ENCODE data around the gene PORCN.
"Not testable (repeated sequence)": the region's sequence is repeated elsewhere in the genome, so short reads cannot be mapped to it uniquely, and the experiment has no call there.

PORCN gene

DNA sequence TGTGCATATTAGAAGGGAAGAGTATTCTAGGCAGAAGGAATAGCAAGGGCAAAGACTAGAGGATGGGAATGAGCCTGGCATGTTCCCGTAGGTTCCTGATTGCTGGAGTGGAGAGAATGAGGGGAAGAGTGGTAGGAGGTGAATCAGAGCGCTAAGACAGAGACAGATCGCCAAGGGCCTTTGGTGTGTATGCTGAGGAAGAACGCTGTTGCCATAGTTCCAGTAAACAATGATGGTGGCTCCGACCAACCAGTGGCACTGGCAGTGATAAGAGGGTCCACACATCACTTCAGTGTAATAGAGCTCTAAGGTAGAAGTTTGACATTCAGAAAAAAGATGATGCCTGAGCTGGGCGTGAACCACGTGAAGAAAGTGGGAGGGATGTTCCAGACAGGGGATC is 31.7 kb downstream of the PORCN start:
- no peak overlapping the region for H4K8ac ChIP-seq (ENCODE audit: low read depth, low read length)
- no peak overlapping the region for H2AFZ ChIP-seq (ENCODE audit: low read length)
- no peak overlapping the region for H2BK12ac ChIP-seq (ENCODE audit: low read length)
- H3K27ac ChIP-seq (replicated peaks; ENCODE audit: low read length): no peak overlapping the region
- no peak overlapping the region for H3K4ac ChIP-seq (ENCODE audit: low read length)
- H3K79me1 ChIP-seq (ENCODE audit: low read depth, low read length): no peaks in the 10 kb centered on the region
- H4K91ac ChIP-seq (ENCODE audit: low read depth, low read length, poor library complexity): no peak overlapping the region
- H3K4me1 ChIP-seq (ENCODE audit: control insufficient read depth in 2 of 2, insufficient read depth in 1 of 2, low read depth in 1 of 2, low read length in 2 of 2): peaks cover 0 to 3% of the 10 kb centered on the region in 2 donors
- no peak overlapping the region for H3K9ac ChIP-seq (ENCODE audit: low read depth, low read length, poor library complexity)
- H2BK15ac ChIP-seq (ENCODE audit: low read length): no peak overlapping the region
- DNase-seq (ENCODE audit: low spot score): no peak
- peak overlapping the region in 1 of 2 donors; percentile 76 for H3K4me3 ChIP-seq (ENCODE audit: low read length in 2 of 2)
- no CpG with 5 or more reads among the region's 7 CpGs for WGBS, 2 donors (ENCODE audit: extremely low coverage in 2 of 2, insufficient read length in 2 of 2, insufficient replicate concordance in 1 of 2)
- peak overlapping the region; percentile 57 for H3K4me2 ChIP-seq (ENCODE audit: insufficient read depth, low read length, poor library complexity, severe bottlenecking)
- H3K36me3 ChIP-seq (replicated peaks in 1 of 2; ENCODE audit: control insufficient read depth in 2 of 2, insufficient read depth in 2 of 2, low read length in 2 of 2): peaks cover 0 to 17% of the 10 kb centered on the region in 2 donors
- H2BK5ac ChIP-seq (ENCODE audit: low read length): no peak overlapping the region
- H3K27me3 ChIP-seq (ENCODE audit: control insufficient read depth in 3 of 3, insufficient read depth in 3 of 3, low read depth in 1 of 3, low read length in 3 of 3): no peaks in the 10 kb centered on the region
- H2AK5ac ChIP-seq (ENCODE audit: low read depth, low read length): no peak overlapping the region
- no peak overlapping the region for H3K23ac ChIP-seq (ENCODE audit: low read depth, low read length, poor library complexity)
- no peak overlapping the region for H3K18ac ChIP-seq (ENCODE audit: low read length)
- H2BK120ac ChIP-seq (ENCODE audit: low read depth, low read length): no peak overlapping the region
- H3K9me3 ChIP-seq (replicated peaks in 1 of 2; ENCODE audit: control insufficient read depth in 2 of 2, insufficient read depth in 1 of 2, low read depth in 1 of 2, low read length in 2 of 2): no peaks in the 10 kb centered on the region
- H3K14ac ChIP-seq (ENCODE audit: low read length): no peak overlapping the region

GRCh38 chrX:48541140-48541814 is 32.5 kb downstream of the PORCN start:
- Histone ChIP-seq H3K4me3 (ENCODE audit: low read length in 2 of 2) (no peak overlapping the region), H3K27me3 (ENCODE audit: control insufficient read depth in 3 of 3, insufficient read depth in 3 of 3, low read depth in 1 of 3, low read length in 3 of 3) (no peaks in the 10 kb centered on the region), H3K79me1 (ENCODE audit: low read depth, low read length) (no peaks in the 10 kb centered on the region), H2BK12ac (ENCODE audit: low read length) (no peak overlapping the region), H4K91ac (ENCODE audit: low read depth, low read length, poor library complexity) (no peak overlapping the region), H2AFZ (ENCODE audit: low read length) (no peak overlapping the region), H3K4ac (ENCODE audit: low read length) (no peak overlapping the region), H2BK5ac (ENCODE audit: low read length) (no peak overlapping the region), H2AK5ac (ENCODE audit: low read depth, low read length) (no peak overlapping the region), H2BK15ac (ENCODE audit: low read length) (no peak overlapping the region), H3K9ac (ENCODE audit: low read depth, low read length, poor library complexity) (no peak overlapping the region), H3K18ac (ENCODE audit: low read length) (no peak overlapping the region), H3K27ac (replicated peaks; ENCODE audit: low read length) (no peak overlapping the region), H3K36me3 (replicated peaks in 1 of 2; ENCODE audit: control insufficient read depth in 2 of 2, insufficient read depth in 2 of 2, low read length in 2 of 2) (peaks cover 0 to 20% of the 10 kb centered on the region in 2 donors), H3K14ac (ENCODE audit: low read length) (no peak overlapping the region), H3K4me2 (ENCODE audit: insufficient read depth, low read length, poor library complexity, severe bottlenecking) (no peak overlapping the region), H3K4me1 (ENCODE audit: control insufficient read depth in 2 of 2, insufficient read depth in 1 of 2, low read depth in 1 of 2, low read length in 2 of 2) (peaks cover 0 to 3% of the 10 kb centered on the region in 2 donors), H4K8ac (ENCODE audit: low read depth, low read length) (no peak overlapping the region), H2BK120ac (ENCODE audit: low read depth, low read length) (no peak overlapping the region), H3K23ac (ENCODE audit: low read depth, low read length, poor library complexity) (no peak overlapping the region), H3K9me3 (replicated peaks in 1 of 2; ENCODE audit: control insufficient read depth in 2 of 2, insufficient read depth in 1 of 2, low read depth in 1 of 2, low read length in 2 of 2) (no peaks in the 10 kb centered on the region)
- no peak for DNase-seq (ENCODE audit: low spot score)
- no CpG with 5 or more reads among the region's 10 CpGs for WGBS, 2 donors (ENCODE audit: extremely low coverage in 2 of 2, insufficient read length in 2 of 2, insufficient replicate concordance in 1 of 2)

DNA sequence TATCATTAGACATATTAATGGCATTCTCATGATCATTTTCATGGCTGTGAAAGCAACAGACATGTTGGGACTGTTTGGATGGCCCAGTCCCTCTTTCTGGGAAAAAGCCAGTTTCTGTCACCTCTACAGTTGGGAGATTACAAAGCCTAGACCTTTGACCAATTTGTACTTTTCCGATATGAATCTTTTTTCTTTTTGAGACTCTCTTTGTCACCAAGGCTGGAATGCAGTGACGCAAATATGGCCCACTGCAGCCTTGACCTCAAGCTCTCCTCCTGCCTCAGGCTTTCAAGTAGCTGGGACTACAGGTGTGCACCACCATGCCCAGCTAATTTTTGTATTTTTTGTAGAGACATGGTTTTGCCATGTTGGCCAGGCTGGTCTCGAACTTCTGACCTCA is 40.1 kb downstream of the PORCN start:
- H3K9me3 ChIP-seq (replicated peaks in 1 of 2; ENCODE audit: control insufficient read depth in 2 of 2, insufficient read depth in 1 of 2, low read depth in 1 of 2, low read length in 2 of 2): no peaks in the 10 kb centered on the region
- H3K4ac ChIP-seq (ENCODE audit: low read length): no peak overlapping the region
- no peak overlapping the region for H2AFZ ChIP-seq (ENCODE audit: low read length)
- no peak overlapping the region for H3K4me3 ChIP-seq (ENCODE audit: low read length in 2 of 2)
- no CpG with 5 or more reads among the region's 3 CpGs for WGBS, 2 donors (ENCODE audit: extremely low coverage in 2 of 2, insufficient read length in 2 of 2, insufficient replicate concordance in 1 of 2)
- H3K9ac ChIP-seq (ENCODE audit: low read depth, low read length, poor library complexity): no peak overlapping the region
- peaks cover 0 to 10% of the 10 kb centered on the region in 2 donors for H3K36me3 ChIP-seq (replicated peaks in 1 of 2; ENCODE audit: control insufficient read depth in 2 of 2, insufficient read depth in 2 of 2, low read length in 2 of 2)
- no peak overlapping the region for H4K91ac ChIP-seq (ENCODE audit: low read depth, low read length, poor library complexity)
- no peaks in the 10 kb centered on the region for H3K79me1 ChIP-seq (ENCODE audit: low read depth, low read length)
- H3K4me2 ChIP-seq (ENCODE audit: insufficient read depth, low read length, poor library complexity, severe bottlenecking): no peak overlapping the region
- H3K27ac ChIP-seq (replicated peaks; ENCODE audit: low read length): no peak overlapping the region
- H2BK12ac ChIP-seq (ENCODE audit: low read length): no peak overlapping the region
- H2BK5ac ChIP-seq (ENCODE audit: low read length): no peak overlapping the region
- no peak overlapping the region for H3K23ac ChIP-seq (ENCODE audit: low read depth, low read length, poor library complexity)
- no peak overlapping the region for H2AK5ac ChIP-seq (ENCODE audit: low read depth, low read length)
- H3K27me3 ChIP-seq (ENCODE audit: control insufficient read depth in 3 of 3, insufficient read depth in 3 of 3, low read depth in 1 of 3, low read length in 3 of 3): no peaks in the 10 kb centered on the region
- H2BK120ac ChIP-seq (ENCODE audit: low read depth, low read length): no peak overlapping the region
- no peak overlapping the region for H2BK15ac ChIP-seq (ENCODE audit: low read length)
- no peak overlapping the region for H3K14ac ChIP-seq (ENCODE audit: low read length)
- no peak overlapping the region for H3K18ac ChIP-seq (ENCODE audit: low read length)
- no peak overlapping the region for H4K8ac ChIP-seq (ENCODE audit: low read depth, low read length)
- no peaks in the 10 kb centered on the region for H3K4me1 ChIP-seq (ENCODE audit: control insufficient read depth in 2 of 2, insufficient read depth in 1 of 2, low read depth in 1 of 2, low read length in 2 of 2)
- no peak for DNase-seq (ENCODE audit: low spot score)

GRCh38 chrX:48555731-48556325 is 47.0 kb downstream of the PORCN start:
- H3K36me3 ChIP-seq (replicated peaks in 1 of 2; ENCODE audit: control insufficient read depth in 2 of 2, insufficient read depth in 2 of 2, low read length in 2 of 2): peaks cover 14 to 22% of the 10 kb centered on the region in 2 donors
- H3K9ac ChIP-seq (ENCODE audit: low read depth, low read length, poor library complexity); H3K23ac ChIP-seq (ENCODE audit: low read depth, low read length, poor library complexity); H3K14ac ChIP-seq (ENCODE audit: low read length); H2AFZ ChIP-seq (ENCODE audit: low read length); H2BK5ac ChIP-seq (ENCODE audit: low read length); H3K4ac ChIP-seq (ENCODE audit: low read length); H3K79me1 ChIP-seq (ENCODE audit: low read depth, low read length); H4K8ac ChIP-seq (ENCODE audit: low read depth, low read length); H4K91ac ChIP-seq (ENCODE audit: low read depth, low read length, poor library complexity); H2BK12ac ChIP-seq (ENCODE audit: low read length); H2BK120ac ChIP-seq (ENCODE audit: low read depth, low read length); H3K27ac ChIP-seq (replicated peaks; ENCODE audit: low read length); H3K4me1 ChIP-seq (ENCODE audit: control insufficient read depth in 2 of 2, insufficient read depth in 1 of 2, low read depth in 1 of 2, low read length in 2 of 2); H3K4me2 ChIP-seq (ENCODE audit: insufficient read depth, low read length, poor library complexity, severe bottlenecking); H3K4me3 ChIP-seq (ENCODE audit: low read length in 2 of 2); H3K27me3 ChIP-seq (ENCODE audit: control insufficient read depth in 3 of 3, insufficient read depth in 3 of 3, low read depth in 1 of 3, low read length in 3 of 3); H3K9me3 ChIP-seq (replicated peaks in 1 of 2; ENCODE audit: control insufficient read depth in 2 of 2, insufficient read depth in 1 of 2, low read depth in 1 of 2, low read length in 2 of 2); DNase-seq (ENCODE audit: low spot score); H3K18ac ChIP-seq (ENCODE audit: low read length); H2AK5ac ChIP-seq (ENCODE audit: low read depth, low read length); H2BK15ac ChIP-seq (ENCODE audit: low read length): not testable (repeated sequence)
- WGBS, 2 donors (ENCODE audit: extremely low coverage in 2 of 2, insufficient read length in 2 of 2, insufficient replicate concordance in 1 of 2): no CpG with 5 or more reads among the region's 9 CpGs

Data from neuronal stem cell (in vitro differentiated cells).